ENCODE results near the gene KLK6. TPM values are rescaled to one million over a fixed set of nuclear protein-coding genes. Genes with fewer than 3 reads are reported as not detected.

Gene KLK6
- total and polyA plus RNA-seq, 11 donors, result not detected

DNA sequence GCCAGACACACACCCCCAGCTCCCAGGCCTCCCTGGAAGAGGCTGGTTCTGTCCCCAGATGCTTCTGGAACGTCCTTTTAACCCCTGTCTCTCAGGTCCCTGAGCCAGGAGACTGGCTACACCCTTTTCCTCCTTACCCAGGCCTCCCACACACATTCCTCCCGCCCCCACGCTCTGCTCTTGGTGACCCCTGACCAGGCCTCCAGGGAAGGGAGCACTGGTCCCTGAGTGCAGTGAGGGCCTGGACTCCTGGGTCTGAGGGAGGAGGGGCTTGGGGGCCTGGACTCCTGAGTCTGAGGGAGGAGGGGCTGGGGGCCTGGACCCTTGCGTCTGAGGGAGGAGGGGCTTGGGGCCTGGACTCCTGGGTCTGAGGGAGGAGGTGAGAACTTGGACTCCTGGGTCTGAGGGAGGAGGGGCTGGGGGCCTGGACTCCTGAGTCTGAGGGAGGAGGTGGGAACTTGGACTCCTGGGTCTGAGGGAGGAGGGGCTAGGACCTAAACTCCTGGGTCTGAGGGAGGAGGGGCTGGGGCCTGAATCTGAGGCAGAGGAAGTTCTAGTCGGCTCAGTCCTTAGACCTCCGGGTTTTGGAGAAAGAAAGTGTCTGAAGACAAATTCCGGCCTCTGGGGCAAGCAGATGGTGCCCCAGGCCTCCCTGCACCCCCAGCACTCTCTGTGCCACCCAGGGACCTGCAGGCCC is 527 bp downstream of the KLK6 start:
- intact Hi-C loops (cut with DNase I), result no loop called here
- Histone ChIP-seq H3K4me3 (no peak overlapping the region), H3K27ac (no peak overlapping the region), H3K36me3 (no peaks in the 10 kb centered on the region), H3K4me1 (no peaks in the 10 kb centered on the region), H3K27me3 (peaks cover 0 to 45% (median 9%) of the 10 kb centered on the region in 9 donors), H3K9me3 (no peaks in the 10 kb centered on the region)
- DNase-seq (no peak), ATAC-seq (no peak)
- no peak for TF ChIP-seq POLR2A (IDR thresholded peaks at IDR 0.05)
- no peak for TF ChIP-seq CTCF (IDR thresholded peaks at IDR 0.05)
- 16 to 44% (median 26%) methylated on average over 5 to 7 of the region's 7 CpGs for WGBS, 4 donors

- Histone ChIP-seq H3K9me3 (no peaks in the 10 kb centered on the region), H3K27ac (no peak overlapping the region), H3K4me1 (no peaks in the 10 kb centered on the region), H3K36me3 (no peaks in the 10 kb centered on the region), H3K27me3 (peaks cover 0 to 51% (median 9%) of the 10 kb centered on the region in 9 donors), H3K4me3 (no peak overlapping the region)
- TF ChIP-seq CTCF (IDR thresholded peaks at IDR 0.05), result no peak
- no peak for TF ChIP-seq POLR2A (IDR thresholded peaks at IDR 0.05)
- ATAC-seq (no peak), DNase-seq (no peak)
- intact Hi-C loops (cut with DNase I), result no loop called here
- WGBS, 4 donors, result 25 to 37% (median 33%) methylated on average over 20 of the region's 20 CpGs
Observed at GRCh38 chr19:50967929-50968715, 1.3 kb downstream of the KLK6 start.

DNA sequence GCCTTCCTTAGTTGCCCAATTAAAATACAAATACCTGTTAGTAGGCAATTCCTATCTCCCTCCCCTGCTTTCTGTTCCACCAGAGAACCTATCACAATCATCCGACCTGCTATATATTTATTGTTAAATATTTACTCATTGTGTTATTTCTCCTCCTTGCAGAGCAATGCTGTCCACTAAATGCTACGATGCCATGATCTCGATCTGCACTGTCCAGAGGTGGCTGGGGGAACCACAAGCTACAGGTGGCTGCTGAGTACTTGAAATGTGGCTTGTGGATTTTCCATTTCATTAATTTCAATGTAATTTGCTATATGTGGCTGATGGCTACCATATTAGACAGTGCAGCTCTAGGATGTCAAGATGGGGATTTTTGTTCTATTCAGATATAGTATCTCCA is 5.1 kb downstream of the KLK6 start:
- 83 to 94% (median 89%) methylated on average over 3 of the region's 3 CpGs for WGBS, 4 donors
- no peak for TF ChIP-seq CTCF (IDR thresholded peaks at IDR 0.05)
- TF ChIP-seq POLR2A (IDR thresholded peaks at IDR 0.05), result no peak
- H3K4me3 ChIP-seq, result no peak overlapping the region
- H3K36me3 ChIP-seq, result no peaks in the 10 kb centered on the region
- H3K27ac ChIP-seq, result no peak overlapping the region
- intact Hi-C loops (cut with DNase I), result no loop called here
- H3K27me3 ChIP-seq, result peaks cover 0 to 39% (median 4%) of the 10 kb centered on the region in 9 donors
- ATAC-seq (no peak), DNase-seq (no peak)
- no peaks in the 10 kb centered on the region for H3K9me3 ChIP-seq
- no peaks in the 10 kb centered on the region for H3K4me1 ChIP-seq

- H3K4me3 ChIP-seq, result no peak overlapping the region
- H3K27ac ChIP-seq, result no peak overlapping the region
- TF ChIP-seq POLR2A (IDR thresholded peaks at IDR 0.05) (no peak), CTCF (IDR thresholded peaks at IDR 0.05) (no peak)
- H3K4me1 ChIP-seq, result no peaks in the 10 kb centered on the region
- no peaks in the 10 kb centered on the region for H3K9me3 ChIP-seq
- intact Hi-C loops (cut with DNase I), result no loop called here
- WGBS, 4 donors, result 58 to 85% (median 83%) methylated on average over 4 to 6 of the region's 6 CpGs
- no peak for DNase-seq
- H3K27me3 ChIP-seq, result peaks cover 0 to 32% (median 2%) of the 10 kb centered on the region in 9 donors
- ATAC-seq, result no peak
- no peaks in the 10 kb centered on the region for H3K36me3 ChIP-seq
Observed at GRCh38 chr19:50963381-50963780, 6.0 kb downstream of the KLK6 start.
